Tibial nerve (tissue), 4 donors: Measurements from ENCODE around the gene TNIK. TPM values are rescaled to one million over a fixed set of nuclear protein-coding genes. Genes with fewer than 3 reads are reported as not detected.
"Not testable (repeated sequence)": the region's sequence is repeated elsewhere in the genome, so short reads cannot be mapped to it uniquely, and the experiment has no call there.

Experiments used
- DNase-seq, 2 donors: peaks; one replicate each; pipeline ENCODE4 v3.0.0-alpha.2; 2019; ENCODE audit warnings: low spot score in 2 of 2
- H3K27ac ChIP-seq, 4 donors: fragments of 200-600 bp; sonication (generic) in 3 of 4; one replicate each; pipeline ENCODE4 v1.5.1; 2017 to 2019; ENCODE audit warnings: mild to moderate bottlenecking in 1 of 4
- H3K27me3 ChIP-seq, 2 donors: fragments of 200-600 bp; sonication (generic) in 1 of 2; one replicate each; pipeline versions ENCODE4 v1.5.1 to v1.6.0; 2017 to 2019
- H3K36me3 ChIP-seq, 3 donors: fragments of 200-600 bp; sonication (generic); one replicate each; pipeline ENCODE4 v1.5.1; 2018 to 2019
- H3K4me1 ChIP-seq, 4 donors: fragments of 200-600 bp; sonication (generic) in 3 of 4; one replicate each; pipeline ENCODE4 v1.5.1; 2017 to 2019
- H3K4me3 ChIP-seq, 4 donors: fragments of 200-600 bp; sonication (generic) in 3 of 4; one replicate each; pipeline ENCODE4 v1.5.1; 2017 to 2019; ENCODE audit warnings: mild to moderate bottlenecking in 1 of 4, moderate library complexity in 1 of 4
- H3K9me3 ChIP-seq, 4 donors: fragments of 200-600 bp; sonication (generic) in 3 of 4; one replicate each; pipeline ENCODE4 v1.5.1; 2017 to 2019
- EP300 ChIP-seq, 2 donors: sonication (generic); formaldehyde crosslinking; IDR thresholded peaks; one replicate each; pipeline ENCODE4 v1.6.1; 2017; ENCODE audit warnings: antibody characterized with exemption in 2 of 2, mild to moderate bottlenecking in 1 of 2
- POLR2A ChIP-seq, 2 donors: fragments of 450-650 bp; IDR thresholded peaks; one replicate each; pipeline ENCODE4 v1.6.1; 2017; ENCODE audit warnings: antibody characterized with exemption in 2 of 2, mild to moderate bottlenecking in 2 of 2, moderate library complexity in 2 of 2
- WGBS, 2 donors: methylation state at CpG; one replicate each; pipeline ENCODE4 v1.1.5; 2018; 5-methylcytosine and 5-hydroxymethylcytosine counted together
- total RNA-seq, 4 donors: library from RNA; depleted of rRNA; stranded (reverse); fragments of >200 nt; gene quantifications; one replicate each; pipeline ENCODE4 v1.1.0, GENCODE V29; 2016
- TF ChIP-seq, protein P1 (sequence below), 5 experiments: fragments of 200-600 bp in 3 of 5; fragments of 450-650 bp in 2 of 5; sonication (generic) in 3 of 5; IDR thresholded peaks; one replicate each; pipeline ENCODE4 v1.5.1; 2016 to 2019; ENCODE audit warnings: antibody characterized with exemption in 5 of 5, mild to moderate bottlenecking in 3 of 5, moderate library complexity in 2 of 5

TNIK gene
- total RNA-seq, 4 donors from 2014 or later: 5.4 to 11.1 (median 7.5) TPM

DNA sequence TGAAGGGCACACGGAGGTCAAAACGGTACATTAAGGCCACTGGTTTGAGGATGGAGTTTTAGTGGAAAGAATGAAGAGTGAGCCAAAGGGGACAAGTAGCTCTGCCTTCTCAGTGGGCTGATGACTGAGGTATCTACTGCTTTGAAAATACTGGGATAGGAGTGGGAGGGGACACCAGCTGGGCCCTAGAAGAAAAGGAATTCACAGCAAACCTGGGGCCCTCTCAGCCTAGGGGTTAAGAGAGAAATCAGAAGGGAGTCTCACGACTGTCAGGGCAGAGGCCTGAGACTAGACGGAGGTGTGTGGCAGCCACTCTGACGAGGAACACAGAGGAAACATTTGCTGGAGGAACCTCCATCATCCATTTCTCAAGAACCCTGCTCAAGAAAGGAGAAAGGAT lies 75.1 kb downstream of the TNIK start:
- Histone ChIP-seq H3K9me3 (no peaks in the 10 kb centered on the region), H3K27me3 (no peaks in the 10 kb centered on the region), H3K4me1 (peaks cover 0 to 11% (median 0%) of the 10 kb centered on the region in 4 donors), H3K27ac (no peak overlapping the region), H3K36me3 (no peaks in the 10 kb centered on the region), H3K4me3 (no peak overlapping the region)
- 84 to 91% methylated on average over 5 of the region's 5 CpGs for WGBS, 2 donors
- DNase-seq: no peak
- TF ChIP-seq POLR2A (IDR thresholded peaks at IDR 0.05) (no peak), EP300 (IDR thresholded peaks at IDR 0.05) (no peak)
- TF ChIP-seq, protein P1, sequence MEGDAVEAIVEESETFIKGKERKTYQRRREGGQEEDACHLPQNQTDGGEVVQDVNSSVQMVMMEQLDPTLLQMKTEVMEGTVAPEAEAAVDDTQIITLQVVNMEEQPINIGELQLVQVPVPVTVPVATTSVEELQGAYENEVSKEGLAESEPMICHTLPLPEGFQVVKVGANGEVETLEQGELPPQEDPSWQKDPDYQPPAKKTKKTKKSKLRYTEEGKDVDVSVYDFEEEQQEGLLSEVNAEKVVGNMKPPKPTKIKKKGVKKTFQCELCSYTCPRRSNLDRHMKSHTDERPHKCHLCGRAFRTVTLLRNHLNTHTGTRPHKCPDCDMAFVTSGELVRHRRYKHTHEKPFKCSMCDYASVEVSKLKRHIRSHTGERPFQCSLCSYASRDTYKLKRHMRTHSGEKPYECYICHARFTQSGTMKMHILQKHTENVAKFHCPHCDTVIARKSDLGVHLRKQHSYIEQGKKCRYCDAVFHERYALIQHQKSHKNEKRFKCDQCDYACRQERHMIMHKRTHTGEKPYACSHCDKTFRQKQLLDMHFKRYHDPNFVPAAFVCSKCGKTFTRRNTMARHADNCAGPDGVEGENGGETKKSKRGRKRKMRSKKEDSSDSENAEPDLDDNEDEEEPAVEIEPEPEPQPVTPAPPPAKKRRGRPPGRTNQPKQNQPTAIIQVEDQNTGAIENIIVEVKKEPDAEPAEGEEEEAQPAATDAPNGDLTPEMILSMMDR (IDR thresholded peaks at IDR 0.05): no peak

DNA sequence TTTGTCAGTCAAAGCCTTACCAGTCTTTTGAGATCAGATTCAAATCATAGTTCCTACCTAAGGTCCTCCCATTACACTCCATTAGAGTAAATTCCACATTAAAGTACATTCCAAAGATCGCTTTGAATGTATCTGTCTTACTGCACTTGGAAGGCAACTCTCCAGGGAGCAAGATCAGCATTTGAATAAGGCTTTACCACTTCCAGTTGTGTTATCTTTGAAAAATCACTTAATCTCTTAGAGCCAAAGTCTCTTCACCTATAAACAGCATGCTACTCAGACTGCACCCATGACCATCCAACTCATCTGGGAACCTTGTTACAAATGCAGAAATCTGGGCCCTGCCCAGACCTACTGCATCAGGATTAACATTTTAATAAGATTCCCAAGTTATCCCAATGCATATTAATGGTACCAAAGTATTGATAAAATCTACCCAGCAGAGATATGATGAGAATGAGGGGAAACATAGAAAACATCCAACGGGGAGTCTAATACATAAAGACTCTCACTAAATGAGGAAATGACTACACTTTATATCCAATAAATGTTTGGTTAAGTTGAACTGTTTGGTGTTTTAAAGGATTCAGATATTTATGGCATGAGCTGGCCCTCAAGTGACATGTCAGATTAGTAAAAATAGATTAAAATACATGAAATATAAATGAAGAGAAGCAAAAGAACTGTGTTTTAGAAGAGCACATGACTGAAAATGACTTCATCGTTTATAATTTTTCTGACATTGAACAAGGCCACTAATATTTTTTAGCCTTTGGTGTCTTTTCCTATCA lies 75.9 kb downstream of the TNIK start:
- DNase-seq: no peak
- TF ChIP-seq EP300 (IDR thresholded peaks at IDR 0.05): no peak
- TF ChIP-seq POLR2A (IDR thresholded peaks at IDR 0.05): no peak
- TF ChIP-seq, protein P1 (IDR thresholded peaks at IDR 0.05): no peak
- Histone ChIP-seq H3K36me3 (no peaks in the 10 kb centered on the region), H3K9me3 (no peaks in the 10 kb centered on the region), H3K27me3 (no peaks in the 10 kb centered on the region), H3K4me3 (no peak overlapping the region), H3K4me1 (peaks cover 0 to 11% (median 0%) of the 10 kb centered on the region in 4 donors), H3K27ac (no peak overlapping the region)
- WGBS, 2 donors: 77% methylated on average over 3 of the region's 3 CpGs

DNA sequence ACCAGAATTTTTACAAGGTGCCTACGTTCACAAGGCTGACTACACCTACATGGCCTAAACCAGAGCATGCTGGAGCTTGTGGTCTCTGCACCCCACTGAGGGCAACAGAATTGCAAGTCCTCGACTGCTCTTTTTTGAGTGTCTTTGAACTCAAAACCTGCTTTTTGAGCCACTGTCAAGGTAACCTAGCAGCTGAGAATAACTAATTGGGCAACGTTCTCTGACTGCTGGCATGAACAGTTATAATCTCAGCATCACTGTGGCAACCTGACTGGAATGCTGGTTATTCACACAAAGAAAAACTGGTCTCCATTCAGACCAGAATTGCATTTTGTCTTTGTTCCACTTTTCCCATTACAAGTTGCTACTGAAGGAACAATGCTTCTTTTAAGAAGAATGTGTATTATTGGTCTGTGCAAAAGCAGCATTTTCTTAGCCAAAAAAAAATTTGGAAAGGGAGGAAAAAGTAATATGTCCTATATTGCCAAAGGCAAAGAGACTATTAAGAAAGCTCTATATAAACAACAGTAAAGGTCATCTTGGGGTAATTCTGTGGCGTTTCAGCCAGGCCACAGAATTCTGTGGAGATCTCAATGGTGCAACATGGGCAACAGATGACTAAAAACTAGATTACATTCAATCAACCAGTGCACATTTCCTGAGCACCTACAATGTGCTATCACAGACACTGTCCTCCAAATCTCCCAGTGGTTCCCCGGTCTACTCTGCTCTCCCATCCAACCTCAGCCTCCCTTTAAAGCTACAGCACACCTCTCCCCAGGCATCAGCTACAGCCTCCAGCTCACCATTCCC lies 76.8 kb downstream of the TNIK start:
- Histone ChIP-seq H3K9me3 (no peaks in the 10 kb centered on the region), H3K4me1 (peaks cover 0 to 11% (median 0%) of the 10 kb centered on the region in 4 donors), H3K27ac (no peak overlapping the region), H3K36me3 (no peaks in the 10 kb centered on the region), H3K27me3 (no peaks in the 10 kb centered on the region), H3K4me3 (no peak overlapping the region)
- WGBS, 2 donors: 41 to 55% methylated on average over 5 of the region's 5 CpGs
- TF ChIP-seq EP300 (IDR thresholded peaks at IDR 0.05) (no peak), POLR2A (IDR thresholded peaks at IDR 0.05) (no peak)
- TF ChIP-seq, protein P1 (IDR thresholded peaks at IDR 0.05): no peak
- DNase-seq: no peak

DNA sequence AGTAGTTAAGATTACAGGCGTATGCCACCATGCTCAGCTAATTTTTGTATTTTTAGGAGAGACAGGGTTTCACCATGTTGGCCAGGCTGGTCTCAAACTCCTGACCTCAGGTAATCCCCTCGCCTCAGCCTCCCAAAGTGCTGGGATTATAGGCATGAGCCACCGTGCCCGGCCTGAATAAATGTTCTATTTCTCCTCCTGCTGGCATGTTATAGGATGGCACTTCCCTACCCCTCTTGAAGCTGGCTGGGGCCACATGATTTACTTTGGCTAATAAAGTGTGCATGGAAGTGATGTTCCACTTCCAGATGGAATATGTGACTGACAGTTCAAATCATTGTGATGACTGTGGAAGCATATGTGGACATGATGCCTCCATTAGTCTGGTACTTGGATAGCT lies 77.9 kb downstream of the TNIK start:
- H3K27ac ChIP-seq, DNase-seq, H3K4me3 ChIP-seq, H3K27me3 ChIP-seq, H3K9me3 ChIP-seq, H3K36me3 ChIP-seq: not testable (repeated sequence)
- WGBS, 2 donors: 98% methylated on average over 4 of the region's 4 CpGs
- peaks cover 0 to 11% (median 0%) of the 10 kb centered on the region in 4 donors for H3K4me1 ChIP-seq

DNA sequence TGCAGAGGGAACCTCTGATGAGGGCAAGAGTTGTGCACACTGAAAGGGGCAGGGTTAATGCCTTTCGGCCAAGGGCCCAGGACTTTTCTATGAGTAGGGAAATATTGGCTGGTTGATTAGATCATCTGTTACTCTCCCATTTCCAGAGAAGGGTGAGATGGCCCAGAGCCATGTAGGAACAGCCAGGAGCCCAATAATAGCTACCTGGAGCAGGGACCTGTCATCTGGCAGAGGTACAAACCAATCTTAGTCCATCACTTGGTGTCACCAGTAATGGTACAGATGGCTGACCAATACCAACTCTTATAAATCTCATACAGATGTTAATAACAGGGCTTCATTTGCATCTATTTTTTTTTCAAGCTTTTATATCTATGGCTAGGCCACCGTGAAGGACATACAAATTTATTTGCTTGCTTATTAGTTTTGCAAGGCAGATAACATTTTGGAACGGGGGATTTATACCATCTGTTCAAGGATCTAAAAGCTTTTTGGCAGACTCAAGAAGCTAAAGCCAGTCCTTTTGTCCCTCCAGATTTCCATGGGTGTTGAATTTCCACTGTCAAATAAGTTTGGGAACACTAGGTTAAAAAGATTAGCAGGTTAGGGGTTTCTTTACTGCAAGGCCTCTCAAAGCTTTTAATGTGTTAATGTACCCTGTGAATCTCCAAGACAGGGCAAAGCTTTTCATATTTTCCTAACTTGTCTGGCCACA lies 79.3 kb downstream of the TNIK start:
- Histone ChIP-seq H3K4me3 (no peak overlapping the region), H3K27me3 (no peaks in the 10 kb centered on the region), H3K4me1 (peaks cover 0 to 11% (median 0%) of the 10 kb centered on the region in 4 donors), H3K9me3 (no peaks in the 10 kb centered on the region), H3K27ac (no peak overlapping the region), H3K36me3 (no peaks in the 10 kb centered on the region)
- DNase-seq: no peak
- TF ChIP-seq, protein P1 (IDR thresholded peaks at IDR 0.05): no peak
- TF ChIP-seq EP300 (IDR thresholded peaks at IDR 0.05) (no peak), POLR2A (IDR thresholded peaks at IDR 0.05) (no peak)
- WGBS, 2 donors: 66 to 67% methylated on average over 3 of the region's 3 CpGs
